WERI-Rb-1 (cell line): ENCODE results near the gene AKT1.

Experiments
- DNase-seq: peaks from one replicate; pipeline ENCODE4 v3.0.0-alpha.2; 2020
- H3K27ac ChIP-seq: fragments of 250-450 bp; sonication (Bioruptor Pico); 2 replicates; pipeline ENCODE4 v1.5.1; 2020; ENCODE audit warnings: mild to moderate bottlenecking, moderate library complexity
- H3K27me3 ChIP-seq: fragments of 250-450 bp; sonication (Bioruptor Pico); 2 replicates; pipeline ENCODE4 v1.5.1; 2021; ENCODE audit warnings: mild to moderate bottlenecking, low read depth, moderate library complexity; ENCODE audit not compliant: insufficient read depth, severe bottlenecking
- H3K36me3 ChIP-seq: fragments of 250-450 bp; sonication (Bioruptor Pico); 2 replicates; pipeline ENCODE4 v1.5.1; 2020; ENCODE audit warnings: mild to moderate bottlenecking, moderate library complexity
- H3K4me3 ChIP-seq: 2 replicates; pipeline ENCODE4 v1.5.1; 2011; ENCODE audit warnings: low read depth, mild to moderate bottlenecking, control low read depth, low read length
- H3K9me3 ChIP-seq: fragments of 250-450 bp; sonication (Bioruptor Pico); 2 replicates; pipeline ENCODE4 v1.5.1; 2021; ENCODE audit warnings: mild to moderate bottlenecking, moderate library complexity; ENCODE audit not compliant: severe bottlenecking
- CTCF ChIP-seq: IDR thresholded peaks from 2 replicates; pipeline ENCODE4 v1.5.1; 2011; ENCODE audit warnings: low read depth, mild to moderate bottlenecking, control low read depth, inconsistent platforms, low read length

AKT1 gene

GRCh38 chr14:104782086-104782807, 13.3 kb downstream of the AKT1 start:
- H3K27me3 ChIP-seq: no peaks in the 10 kb centered on the region
- DNase-seq: no peak

DNA sequence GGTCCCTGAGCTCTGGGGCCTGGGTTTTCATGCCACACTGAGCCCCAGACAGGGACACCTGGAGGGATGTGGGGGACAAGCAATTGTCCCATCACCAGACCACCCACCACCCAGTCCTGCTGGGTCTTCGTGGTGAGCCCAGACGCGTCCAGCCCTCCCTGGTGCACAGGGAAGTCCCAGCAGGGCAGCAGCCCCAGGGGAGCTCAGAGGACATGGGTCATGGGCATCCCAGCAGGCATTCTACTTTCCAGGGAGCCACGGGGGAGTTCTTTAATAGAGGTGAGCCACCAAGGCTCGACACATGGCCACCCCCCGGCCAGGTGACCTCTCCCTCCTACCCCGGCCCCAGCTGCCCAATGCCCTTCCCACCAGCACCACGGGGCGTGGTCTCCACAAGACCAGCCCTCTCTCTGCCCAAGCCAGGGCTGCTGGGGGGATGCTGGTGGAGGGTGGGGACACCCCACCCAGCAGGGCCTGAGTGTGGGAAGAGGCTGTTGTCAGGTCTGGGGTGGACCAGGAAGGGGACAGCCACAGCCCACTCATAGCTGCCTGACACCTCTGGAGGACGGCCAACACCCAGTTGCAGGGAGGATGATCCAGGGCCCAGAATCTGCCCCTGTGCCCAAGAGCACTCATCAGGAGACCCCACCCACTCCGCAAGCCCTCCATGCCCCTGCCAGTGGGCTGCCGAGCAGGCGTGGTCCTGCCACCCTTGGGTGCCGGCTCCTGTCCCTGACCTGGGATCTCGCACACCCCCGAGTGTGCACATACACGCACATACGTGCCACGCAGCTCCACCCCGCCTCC, 14.1 kb downstream of the AKT1 start:
- no peak for TF ChIP-seq CTCF
- H3K4me3 ChIP-seq: no peak overlapping the region
- no peaks in the 10 kb centered on the region for H3K9me3 ChIP-seq
- H3K27me3 ChIP-seq: no peaks in the 10 kb centered on the region
- no peak for DNase-seq
- peaks cover 16% of the 10 kb centered on the region for H3K36me3 ChIP-seq
- H3K27ac ChIP-seq: no peak overlapping the region

More at GRCh38 chr14:104782086-104782807, 13.3 kb downstream of the AKT1 start:
- no peak for TF ChIP-seq CTCF
- no peak overlapping the region for H3K4me3 ChIP-seq
- H3K27ac ChIP-seq: no peak overlapping the region
- H3K9me3 ChIP-seq: no peaks in the 10 kb centered on the region
- peaks cover 11% of the 10 kb centered on the region for H3K36me3 ChIP-seq

DNA sequence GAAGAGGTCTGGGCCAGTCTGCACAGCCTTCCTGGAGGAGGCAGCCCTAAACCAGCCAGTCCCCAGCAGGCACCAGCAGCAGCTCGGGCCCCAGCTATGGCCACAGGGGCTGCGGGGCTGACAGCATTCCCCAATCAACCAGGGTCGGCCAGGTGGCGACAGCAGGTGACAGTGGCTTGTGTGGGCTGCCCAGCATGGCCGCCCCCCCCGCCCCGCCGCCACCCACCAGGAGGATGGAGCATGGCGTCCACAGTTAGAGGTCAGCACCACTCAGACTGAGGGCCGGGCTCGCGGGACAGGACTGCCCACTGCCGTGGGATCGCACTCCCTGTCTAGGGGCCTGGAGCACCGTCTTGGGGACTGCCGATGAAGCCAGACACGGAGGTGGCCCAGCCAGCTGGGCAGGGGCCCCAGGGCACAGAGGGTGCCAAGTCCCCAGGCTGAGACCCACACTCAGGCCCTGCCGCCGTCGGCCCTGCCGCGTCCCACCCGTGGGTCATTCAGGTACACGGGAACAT, 15.0 kb downstream of the AKT1 start:
- no peak overlapping the region for H3K27ac ChIP-seq
- no peaks in the 10 kb centered on the region for H3K9me3 ChIP-seq

DNA sequence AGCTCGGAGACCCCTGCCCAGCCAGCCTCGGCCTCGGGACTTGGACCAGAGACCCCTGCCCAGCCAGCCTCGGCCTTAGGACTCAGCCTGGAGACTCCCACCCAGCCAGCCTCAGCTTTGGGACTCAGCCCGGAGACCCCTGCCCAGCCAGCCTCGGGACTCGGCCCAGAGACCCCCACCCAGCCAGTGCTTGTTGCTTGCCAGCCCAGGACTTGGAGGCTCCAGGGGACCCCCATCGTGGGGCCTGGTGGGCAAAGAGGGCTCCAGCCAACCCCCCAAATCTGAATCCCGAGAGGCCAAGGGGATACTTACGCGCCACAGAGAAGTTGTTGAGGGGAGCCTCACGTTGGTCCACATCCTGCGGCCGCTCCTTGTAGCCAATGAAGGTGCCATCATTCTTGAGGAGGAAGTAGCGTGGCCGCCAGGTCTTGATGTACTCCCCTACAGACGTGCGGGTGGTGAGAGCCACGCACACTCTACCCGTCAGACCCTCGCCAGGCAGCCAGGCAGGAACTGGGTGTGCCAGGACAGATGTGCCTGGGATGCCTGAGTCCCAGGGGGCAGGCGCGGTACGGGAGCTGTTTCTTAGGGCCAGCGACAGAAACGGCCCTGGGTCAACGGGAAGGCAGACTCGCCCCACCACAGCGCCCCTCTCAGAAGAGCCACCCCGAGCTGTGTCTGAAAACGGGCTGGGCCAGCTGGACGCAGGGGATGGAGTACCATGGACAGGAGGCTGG, 15.6 kb downstream of the AKT1 start:
- peaks cover 30% of the 10 kb centered on the region for H3K36me3 ChIP-seq
- H3K4me3 ChIP-seq: no peak overlapping the region
- no peaks in the 10 kb centered on the region for H3K27me3 ChIP-seq
- no peak overlapping the region for H3K27ac ChIP-seq
- TF ChIP-seq CTCF: no peak
- no peak for DNase-seq
- no peaks in the 10 kb centered on the region for H3K9me3 ChIP-seq

More for the DNA sequence above, 15.0 kb downstream of the AKT1 start:
- no peak for TF ChIP-seq CTCF
- Histone ChIP-seq H3K36me3 (peaks cover 23% of the 10 kb centered on the region), H3K4me3 (no peak overlapping the region), H3K27me3 (no peaks in the 10 kb centered on the region)
- no peak for DNase-seq

- peaks cover 25% of the 10 kb centered on the region for H3K36me3 ChIP-seq
- H3K27me3 ChIP-seq: no peaks in the 10 kb centered on the region
- H3K27ac ChIP-seq: no peak overlapping the region
- no peaks in the 10 kb centered on the region for H3K9me3 ChIP-seq
- no peak for DNase-seq
- H3K4me3 ChIP-seq: no peak overlapping the region
- no peak for TF ChIP-seq CTCF
These were observed 16.7 kb downstream of the AKT1 start for GRCh38 chr14:104778694-104779331.
